Measurements from ENCODE around the gene ZNF547.

DNA sequence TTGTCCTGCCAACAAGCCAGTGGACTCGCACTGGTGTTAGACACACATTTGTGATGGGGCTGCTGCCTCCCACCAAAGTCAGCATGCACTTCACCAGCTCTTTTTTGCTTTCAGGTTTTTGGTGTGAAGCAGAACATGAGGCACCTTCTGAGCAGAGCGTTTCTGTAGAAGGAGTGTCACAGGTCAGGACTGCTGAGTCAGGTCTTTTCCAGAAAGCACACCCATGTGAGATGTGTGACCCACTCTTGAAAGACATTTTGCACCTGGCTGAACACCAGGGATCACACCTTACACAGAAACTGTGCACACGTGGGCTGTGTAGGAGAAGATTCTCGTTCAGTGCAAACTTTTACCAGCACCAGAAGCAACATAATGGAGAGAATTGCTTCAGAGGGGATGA lies 7.4 kb upstream of the ZNF547 start:
- TF ChIP-seq EZH2phosphoT487 (IDR thresholded peaks at IDR 0.05; ENCODE audit: borderline replicate concordance, low read length) (no peak), EZH2 (IDR thresholded peaks at IDR 0.05; ENCODE audit: low read length, unreplicated experiment) (no peak)
- TF ChIP-seq, protein P1, sequence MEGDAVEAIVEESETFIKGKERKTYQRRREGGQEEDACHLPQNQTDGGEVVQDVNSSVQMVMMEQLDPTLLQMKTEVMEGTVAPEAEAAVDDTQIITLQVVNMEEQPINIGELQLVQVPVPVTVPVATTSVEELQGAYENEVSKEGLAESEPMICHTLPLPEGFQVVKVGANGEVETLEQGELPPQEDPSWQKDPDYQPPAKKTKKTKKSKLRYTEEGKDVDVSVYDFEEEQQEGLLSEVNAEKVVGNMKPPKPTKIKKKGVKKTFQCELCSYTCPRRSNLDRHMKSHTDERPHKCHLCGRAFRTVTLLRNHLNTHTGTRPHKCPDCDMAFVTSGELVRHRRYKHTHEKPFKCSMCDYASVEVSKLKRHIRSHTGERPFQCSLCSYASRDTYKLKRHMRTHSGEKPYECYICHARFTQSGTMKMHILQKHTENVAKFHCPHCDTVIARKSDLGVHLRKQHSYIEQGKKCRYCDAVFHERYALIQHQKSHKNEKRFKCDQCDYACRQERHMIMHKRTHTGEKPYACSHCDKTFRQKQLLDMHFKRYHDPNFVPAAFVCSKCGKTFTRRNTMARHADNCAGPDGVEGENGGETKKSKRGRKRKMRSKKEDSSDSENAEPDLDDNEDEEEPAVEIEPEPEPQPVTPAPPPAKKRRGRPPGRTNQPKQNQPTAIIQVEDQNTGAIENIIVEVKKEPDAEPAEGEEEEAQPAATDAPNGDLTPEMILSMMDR (conservative IDR thresholded peaks at IDR 0.05; ENCODE audit: low read depth, low read length), result no peak
